Osteocyte (in vitro differentiated cells): ENCODE results near the gene FMN2. TPM values are rescaled to one million over a fixed set of nuclear protein-coding genes. Genes with fewer than 3 reads are reported as not detected.

ENCODE experiments used
- DNase-seq: peaks from one replicate; pipeline ENCODE4 v3.0.0; 2021; ENCODE audit warnings: mixed read lengths; ENCODE audit not compliant: unreplicated experiment; ENCODE audit errors: extremely low spot score
- H3K27ac Mint-ChIP-seq: one replicate; pipeline ENCODE4 v1.8.0; 2021; ENCODE audit warnings: mild to moderate bottlenecking, mixed read lengths; ENCODE audit not compliant: unreplicated experiment
- H3K27me3 Mint-ChIP-seq: one replicate; pipeline ENCODE4 v1.8.0; 2021; ENCODE audit warnings: mixed read lengths; ENCODE audit not compliant: unreplicated experiment
- H3K36me3 Mint-ChIP-seq: one replicate; pipeline ENCODE4 v1.8.0; 2021; ENCODE audit warnings: mixed read lengths; ENCODE audit not compliant: unreplicated experiment
- H3K4me1 Mint-ChIP-seq: one replicate; pipeline ENCODE4 v1.8.0; 2021; ENCODE audit warnings: mixed read lengths; ENCODE audit not compliant: unreplicated experiment
- H3K4me3 Mint-ChIP-seq: one replicate; pipeline ENCODE4 v1.8.0; 2021; ENCODE audit warnings: mild to moderate bottlenecking, moderate library complexity, mixed read lengths; ENCODE audit not compliant: unreplicated experiment
- H3K9me3 Mint-ChIP-seq: one replicate; pipeline ENCODE4 v1.8.0; 2021; ENCODE audit warnings: mixed read lengths; ENCODE audit not compliant: unreplicated experiment
- total RNA-seq: library from RNA; stranded (reverse); gene quantifications from 2 replicates; pipeline ENCODE4 v1.2.1, GENCODE V29; 2021
- TF ChIP-seq, protein P1 (sequence below): fragments of 200-600 bp; sonication (generic); IDR thresholded peaks from 2 replicates; pipeline ENCODE4 v1.5.0; 2021; ENCODE audit warnings: antibody characterized with exemption, mild to moderate bottlenecking, moderate library complexity

Gene FMN2
- total RNA-seq, 1 donor from 2014 or later, result 8.6 TPM

DNA sequence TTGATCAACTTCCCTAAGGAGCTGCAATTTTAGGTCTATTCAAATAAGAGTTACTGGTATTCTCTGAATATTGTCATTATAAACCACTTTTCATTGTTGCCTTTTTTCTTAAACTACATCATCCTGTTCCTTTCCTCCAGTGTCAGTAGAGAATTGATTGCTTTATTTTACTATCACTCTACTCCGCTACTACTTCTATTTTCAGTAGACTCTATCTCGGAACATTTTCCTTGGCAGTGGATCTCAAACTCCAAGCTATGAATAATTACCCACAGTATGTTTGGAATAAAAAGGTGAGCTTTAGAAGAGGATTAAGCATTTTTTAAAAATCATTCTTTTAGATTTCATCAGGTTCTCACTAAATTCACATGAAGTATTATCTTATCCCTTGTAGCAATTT is 295.4 kb downstream of the FMN2 start:
- H3K4me3 Mint-ChIP-seq, result no peak overlapping the region
- no peak overlapping the region for H3K27ac Mint-ChIP-seq
- peaks cover 5% of the 10 kb centered on the region for H3K9me3 Mint-ChIP-seq
- H3K27me3 Mint-ChIP-seq, result no peaks in the 10 kb centered on the region
- TF ChIP-seq, protein P1, sequence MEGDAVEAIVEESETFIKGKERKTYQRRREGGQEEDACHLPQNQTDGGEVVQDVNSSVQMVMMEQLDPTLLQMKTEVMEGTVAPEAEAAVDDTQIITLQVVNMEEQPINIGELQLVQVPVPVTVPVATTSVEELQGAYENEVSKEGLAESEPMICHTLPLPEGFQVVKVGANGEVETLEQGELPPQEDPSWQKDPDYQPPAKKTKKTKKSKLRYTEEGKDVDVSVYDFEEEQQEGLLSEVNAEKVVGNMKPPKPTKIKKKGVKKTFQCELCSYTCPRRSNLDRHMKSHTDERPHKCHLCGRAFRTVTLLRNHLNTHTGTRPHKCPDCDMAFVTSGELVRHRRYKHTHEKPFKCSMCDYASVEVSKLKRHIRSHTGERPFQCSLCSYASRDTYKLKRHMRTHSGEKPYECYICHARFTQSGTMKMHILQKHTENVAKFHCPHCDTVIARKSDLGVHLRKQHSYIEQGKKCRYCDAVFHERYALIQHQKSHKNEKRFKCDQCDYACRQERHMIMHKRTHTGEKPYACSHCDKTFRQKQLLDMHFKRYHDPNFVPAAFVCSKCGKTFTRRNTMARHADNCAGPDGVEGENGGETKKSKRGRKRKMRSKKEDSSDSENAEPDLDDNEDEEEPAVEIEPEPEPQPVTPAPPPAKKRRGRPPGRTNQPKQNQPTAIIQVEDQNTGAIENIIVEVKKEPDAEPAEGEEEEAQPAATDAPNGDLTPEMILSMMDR, result no peak
- peaks cover 25% of the 10 kb centered on the region for H3K4me1 Mint-ChIP-seq
- DNase-seq, result no peak
- H3K36me3 Mint-ChIP-seq, result peaks cover 1% of the 10 kb centered on the region

DNA sequence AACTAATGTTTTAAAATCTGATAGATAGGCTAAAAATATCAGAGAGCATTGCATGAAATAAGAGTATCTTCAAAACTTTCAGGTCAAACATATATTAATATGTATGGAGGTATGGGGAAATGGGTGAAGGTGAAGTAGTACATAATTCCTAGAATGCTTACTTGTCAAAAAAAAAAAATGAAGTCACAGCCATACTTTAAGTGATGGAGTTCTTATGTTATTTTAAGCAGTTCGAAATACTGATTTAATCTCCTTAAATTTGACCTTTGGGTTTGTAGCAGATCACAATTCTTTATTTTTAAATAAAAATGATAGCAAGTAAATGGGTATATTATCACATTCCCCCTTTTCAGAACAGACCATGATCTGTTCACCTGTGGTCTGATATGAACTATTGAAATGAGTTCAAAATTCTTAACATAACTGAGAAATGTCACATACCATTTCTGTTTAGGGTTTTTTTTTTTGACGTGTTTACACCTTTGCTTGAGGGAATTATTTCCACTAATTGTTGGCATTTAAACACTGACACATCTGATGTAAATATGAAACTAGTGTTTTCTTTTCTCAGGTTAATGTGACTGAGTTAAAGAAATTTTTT is 300.1 kb downstream of the FMN2 start:
- no peaks in the 10 kb centered on the region for H3K27me3 Mint-ChIP-seq
- no peak overlapping the region for H3K27ac Mint-ChIP-seq
- peaks cover 11% of the 10 kb centered on the region for H3K4me1 Mint-ChIP-seq
- H3K4me3 Mint-ChIP-seq, result no peak overlapping the region
- peaks cover 7% of the 10 kb centered on the region for H3K9me3 Mint-ChIP-seq
- DNase-seq, result no peak
- TF ChIP-seq, protein P1, result no peak
- H3K36me3 Mint-ChIP-seq, result peaks cover 3% of the 10 kb centered on the region

DNA sequence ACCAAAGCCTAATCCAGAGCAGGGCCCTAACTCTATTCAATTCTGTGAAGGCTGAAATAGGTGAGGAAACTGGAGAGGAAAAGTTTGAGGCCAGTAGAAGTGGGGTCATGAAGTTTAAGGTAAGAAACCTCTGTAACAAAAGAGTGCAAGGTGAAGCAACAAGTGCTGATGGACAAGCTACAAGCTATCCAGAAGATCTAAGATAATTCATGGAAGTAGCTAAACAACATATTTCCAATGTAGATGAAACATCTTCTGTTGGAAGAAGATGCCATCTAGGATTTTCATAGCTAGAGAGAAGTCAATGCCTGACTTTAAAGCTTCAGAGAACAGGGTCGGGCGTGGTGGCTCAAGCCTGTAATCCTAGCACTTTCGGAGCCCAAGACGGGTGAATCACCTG is 302.7 kb downstream of the FMN2 start:
- Mint-ChIP-seq H3K27me3 (no peaks in the 10 kb centered on the region), H3K4me1 (peaks cover 15% of the 10 kb centered on the region), H3K4me3 (no peak overlapping the region)

DNA sequence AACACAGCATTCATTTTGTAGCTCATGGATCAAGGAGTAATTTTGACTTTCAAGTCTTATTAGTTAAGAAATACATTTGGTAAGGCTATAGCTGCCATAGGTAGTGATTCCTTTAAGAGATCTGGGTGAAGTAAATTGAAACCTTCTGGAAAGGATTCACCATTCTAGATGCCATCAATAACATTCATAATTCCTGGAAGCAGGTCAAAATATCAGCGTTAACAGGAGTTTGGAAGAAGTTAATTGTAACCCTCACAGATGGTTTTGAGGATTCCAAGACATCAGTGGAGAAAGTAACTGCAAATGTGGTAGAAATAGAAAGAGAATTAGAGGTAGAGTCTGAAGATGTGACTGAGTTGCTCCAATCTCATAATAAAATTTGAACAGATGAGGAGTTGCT is 303.7 kb downstream of the FMN2 start:
- H3K4me3 Mint-ChIP-seq, result no peak overlapping the region
- peaks cover 3% of the 10 kb centered on the region for H3K36me3 Mint-ChIP-seq
- H3K9me3 Mint-ChIP-seq, result peaks cover 7% of the 10 kb centered on the region
- H3K27ac Mint-ChIP-seq, result no peak overlapping the region
- TF ChIP-seq, protein P1, result no peak
- peaks cover 18% of the 10 kb centered on the region for H3K4me1 Mint-ChIP-seq
- no peak for DNase-seq
- H3K27me3 Mint-ChIP-seq, result no peaks in the 10 kb centered on the region

More for the DNA sequence above, 302.7 kb downstream of the FMN2 start:
- no peak for DNase-seq
- TF ChIP-seq, protein P1, result no peak
- Mint-ChIP-seq H3K9me3 (peaks cover 7% of the 10 kb centered on the region), H3K27ac (no peak overlapping the region), H3K36me3 (peaks cover 3% of the 10 kb centered on the region)

DNA sequence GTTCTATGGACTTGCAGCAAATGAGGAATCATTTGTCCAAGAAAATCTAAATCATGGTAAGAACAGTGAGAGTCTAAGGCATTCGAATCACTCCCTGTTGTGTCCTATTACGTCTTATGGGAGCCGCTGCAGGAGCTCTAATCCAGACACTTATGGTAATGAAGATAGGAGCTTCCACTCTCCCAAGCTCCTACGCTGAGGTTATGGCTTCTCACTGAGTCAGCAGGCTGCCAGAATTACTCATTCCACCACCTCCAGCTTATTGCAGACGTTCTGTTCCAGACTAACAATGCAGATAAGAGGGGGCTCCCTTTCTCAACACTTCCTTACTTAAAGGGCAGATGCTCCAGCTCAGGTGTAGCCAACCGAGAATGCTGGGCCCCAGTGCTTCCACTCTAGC is 307.7 kb downstream of the FMN2 start:
- TF ChIP-seq, protein P1, result no peak
- no peak for DNase-seq
- no peaks in the 10 kb centered on the region for H3K27me3 Mint-ChIP-seq
- H3K9me3 Mint-ChIP-seq, result no peaks in the 10 kb centered on the region
- H3K27ac Mint-ChIP-seq, result no peak overlapping the region
- H3K36me3 Mint-ChIP-seq, result no peaks in the 10 kb centered on the region
- H3K4me3 Mint-ChIP-seq, result no peak overlapping the region
- peaks cover 7% of the 10 kb centered on the region for H3K4me1 Mint-ChIP-seq
